H54 (cell line): ENCODE measurements around the gene SMARCA4.

Experiments used
- DNase-seq: peaks from one replicate; pipeline ENCODE4 v3.0.0; 2011; ENCODE audit warnings: low spot score, mixed read lengths; ENCODE audit not compliant: insufficient read length
- FAIRE-seq: peaks from 3 replicates; lab custom pipeline; 2011; peaks lifted over from hg19 to GRCh38; lab: Jason Lieb, UNC
- POLR2A ChIP-seq: IDR thresholded peaks from 2 replicates; pipeline ENCODE4 v1.6.1; 2011; ENCODE audit warnings: low read depth, mild to moderate bottlenecking, low read length

The SMARCA4 gene

DNA sequence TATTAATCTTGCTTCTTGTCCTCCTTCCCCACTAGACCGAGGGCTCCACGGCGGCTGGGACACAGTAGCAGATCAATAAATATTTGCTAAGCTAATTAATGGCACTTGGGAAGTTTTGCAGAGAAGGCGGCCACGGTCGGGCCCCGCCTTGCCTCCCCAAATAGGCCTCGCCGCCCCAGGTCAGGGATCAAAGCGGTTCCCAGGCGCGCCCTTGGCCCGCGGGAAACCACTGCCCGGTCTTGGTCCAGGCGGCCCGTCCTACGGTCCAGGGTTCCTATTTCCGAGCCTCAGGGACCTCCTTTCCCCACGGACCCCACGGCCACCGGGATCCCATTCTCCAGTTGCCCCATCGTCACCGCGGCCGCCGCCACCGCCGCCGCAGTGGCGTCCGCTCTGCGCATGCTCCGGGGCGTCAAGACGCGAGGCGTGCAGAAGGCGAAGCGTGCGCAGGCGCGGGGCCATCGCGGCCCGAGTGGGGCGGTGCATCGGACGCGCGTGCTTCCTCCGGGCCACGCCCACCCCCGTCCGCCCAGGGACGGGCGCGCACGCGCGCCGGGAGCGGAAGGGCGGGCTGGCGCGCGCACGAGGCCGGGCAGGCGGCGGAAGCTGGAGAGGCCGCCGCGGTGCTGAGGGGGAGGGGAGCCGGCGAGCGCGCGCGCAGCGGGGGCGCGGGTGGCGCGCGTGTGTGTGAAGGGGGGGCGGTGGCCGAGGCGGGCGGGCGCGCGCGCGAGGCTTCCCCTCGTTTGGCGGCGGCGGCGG lies at the start of gene SMARCA4:
SMARCA4 (plus strand) TSS at position 717 of the 759 bp plus-strand sequence. CDS start 23,122 bp downstream, outside the sequence.
- TF ChIP-seq POLR2A, result peak; percentile 92
- peak; percentile 97 for DNase-seq
- FAIRE-seq, result no peak

- DNase-seq, result no peak
- no peak for FAIRE-seq
- TF ChIP-seq POLR2A, result no peak
Observed at GRCh38 chr19:10911579-10912363, 49.1 kb upstream of the SMARCA4 start.

- no peak for TF ChIP-seq POLR2A
- FAIRE-seq (no peak), DNase-seq (no peak)
Observed at GRCh38 chr19:10912619-10913018, 48.2 kb upstream of the SMARCA4 start.

DNA sequence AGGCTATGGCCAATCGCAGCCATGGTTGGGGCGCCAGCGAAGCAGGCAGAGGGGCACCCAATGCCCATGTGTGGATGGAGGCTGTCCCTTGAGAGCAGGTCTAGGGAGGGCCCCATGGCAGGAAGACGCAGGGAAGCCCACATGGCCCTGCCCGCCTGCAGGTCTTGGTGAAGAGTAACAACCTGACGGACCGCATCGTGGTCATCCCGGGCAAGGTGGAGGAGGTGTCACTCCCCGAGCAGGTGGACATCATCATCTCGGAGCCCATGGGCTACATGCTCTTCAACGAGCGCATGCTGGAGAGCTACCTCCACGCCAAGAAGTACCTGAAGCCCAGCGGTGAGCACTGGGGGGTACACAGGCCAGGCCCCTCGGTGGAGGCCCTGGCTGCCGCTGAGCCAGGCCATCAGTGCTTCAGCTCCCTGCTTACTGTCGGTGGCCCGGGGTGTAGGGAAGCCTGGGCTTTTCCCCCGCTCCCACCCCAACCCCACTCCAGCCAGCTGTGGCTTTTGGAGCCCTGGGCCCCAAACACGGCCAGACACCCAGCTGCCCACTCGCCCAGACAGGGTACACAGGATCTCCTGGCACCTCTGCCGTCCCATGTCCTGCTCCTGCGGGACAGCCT lies 47.0 kb upstream of the SMARCA4 start:
- DNase-seq (no peak), FAIRE-seq (no peak)
- no peak for TF ChIP-seq POLR2A

DNA sequence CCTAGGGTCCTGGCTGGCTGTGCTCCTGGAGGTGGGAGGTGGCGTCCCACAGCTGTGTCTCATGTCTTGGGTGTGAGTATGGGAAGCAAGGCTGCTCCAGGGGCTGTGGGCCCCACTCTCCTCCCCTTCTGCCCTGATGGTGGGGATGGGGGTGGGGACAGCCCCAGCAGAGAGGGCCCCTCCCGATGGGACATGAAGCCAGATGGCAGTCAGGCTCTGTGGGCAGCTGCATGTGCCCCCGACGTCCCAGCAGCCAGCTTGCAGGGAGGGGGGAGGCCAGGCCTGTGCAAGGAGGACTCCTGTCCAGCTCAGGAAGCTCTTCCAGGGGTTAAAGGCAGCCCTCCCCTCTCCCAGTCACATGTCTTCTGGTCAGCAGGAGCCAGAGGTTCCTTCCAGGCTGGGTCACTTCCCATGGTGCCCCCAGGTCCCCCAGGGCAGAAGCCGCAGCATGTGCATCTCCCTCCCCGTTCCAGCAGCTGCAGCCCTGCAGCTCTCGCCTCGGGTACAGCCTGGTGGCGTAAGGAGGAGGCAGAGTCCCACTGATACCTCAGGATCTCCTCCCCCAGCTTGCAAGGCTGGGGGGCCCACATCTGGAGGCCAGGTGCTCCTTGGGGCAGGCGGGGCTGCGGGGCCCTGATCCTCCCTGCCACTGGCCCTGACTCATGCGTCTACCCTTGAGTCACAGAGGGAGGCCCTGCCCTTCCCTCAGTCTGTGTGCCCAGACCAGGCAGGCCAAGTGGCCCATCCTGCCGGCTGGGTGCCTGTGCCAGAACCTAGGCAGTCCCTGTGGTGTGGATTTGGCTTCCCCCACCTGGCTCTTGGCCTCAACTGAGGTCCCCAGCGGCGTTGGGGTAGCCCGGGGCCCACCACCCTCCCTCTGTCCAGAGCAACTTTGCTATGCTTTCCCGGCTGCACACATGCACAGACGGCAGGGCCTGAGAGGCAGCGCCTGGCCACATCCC lies 45.4 kb upstream of the SMARCA4 start:
- no peak for TF ChIP-seq POLR2A
- FAIRE-seq (peak; percentile 71), DNase-seq (peak; percentile 91)

- TF ChIP-seq POLR2A, result no peak
- FAIRE-seq (no peak), DNase-seq (no peak)
Observed at GRCh38 chr19:10916602-10917001, 44.2 kb upstream of the SMARCA4 start.

DNA sequence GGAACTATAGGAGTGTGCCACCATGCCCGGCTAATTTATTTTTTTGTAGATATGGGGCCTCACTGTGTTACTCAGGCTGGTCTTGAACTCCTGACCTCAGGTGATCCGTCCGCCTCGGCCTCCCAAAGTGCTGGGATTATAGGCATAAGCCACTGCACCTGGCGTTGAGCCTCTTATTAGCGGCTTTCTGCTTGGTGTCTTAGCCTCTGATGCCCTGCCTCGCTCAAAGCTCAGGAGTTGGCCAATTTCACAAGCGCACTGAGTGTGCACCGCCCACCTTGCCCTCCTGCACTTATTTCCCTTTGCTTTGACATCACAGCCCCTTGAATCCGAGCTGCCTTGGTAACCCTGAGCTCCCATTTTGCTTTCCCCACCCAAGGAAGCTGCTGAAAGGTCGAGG lies 42.5 kb upstream of the SMARCA4 start:
- TF ChIP-seq POLR2A, result no peak
- DNase-seq (no peak), FAIRE-seq (no peak)

DNA sequence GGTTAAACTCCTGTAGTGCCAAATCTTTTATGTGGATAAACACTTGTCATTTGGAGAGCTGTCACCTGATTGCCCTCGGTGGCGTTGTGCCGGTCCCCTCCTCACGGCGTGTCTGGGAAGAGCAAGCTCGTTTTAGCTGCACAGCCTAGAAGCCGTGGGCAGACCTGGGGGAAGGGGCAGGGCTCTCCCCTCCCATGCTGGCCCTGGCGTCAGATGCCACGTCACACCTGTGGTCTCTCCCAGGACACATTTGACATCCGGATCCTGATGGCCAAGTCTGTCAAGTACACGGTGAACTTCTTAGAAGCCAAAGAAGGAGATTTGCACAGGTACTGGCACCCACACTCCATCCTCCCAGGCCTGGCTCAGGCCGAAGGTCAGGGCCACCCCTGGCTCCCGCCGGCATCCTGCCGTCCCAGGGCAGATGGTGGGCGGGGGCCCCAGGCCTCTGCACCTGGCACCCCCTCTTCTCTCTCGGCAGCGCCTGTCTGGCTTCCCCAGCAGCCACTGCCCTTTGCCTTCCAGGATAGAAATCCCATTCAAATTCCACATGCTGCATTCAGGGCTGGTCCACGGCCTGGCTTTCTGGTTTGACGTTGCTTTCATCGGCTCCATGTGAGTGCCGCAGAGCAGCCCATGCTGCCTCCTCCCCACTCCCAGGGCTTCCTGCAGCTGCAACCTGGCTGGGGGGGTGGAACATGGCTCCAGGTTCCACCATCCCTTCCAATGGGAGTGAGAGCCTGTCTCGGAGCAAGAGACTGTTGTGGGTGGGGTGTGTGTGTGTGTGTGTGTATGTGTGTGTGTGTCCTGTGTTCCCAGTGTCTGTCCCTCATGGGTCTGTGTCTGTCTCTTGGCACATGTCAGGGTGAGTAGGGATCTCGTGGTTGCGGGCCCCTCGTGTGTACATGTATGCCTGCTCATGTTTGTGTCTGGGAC lies 41.2 kb upstream of the SMARCA4 start:
- FAIRE-seq (no peak), DNase-seq (no peak)

GRCh38 chr19:10920288-10920655 lies 40.6 kb upstream of the SMARCA4 start:
- no peak for TF ChIP-seq POLR2A
- FAIRE-seq, result no peak
- DNase-seq, result no peak

More for the DNA sequence above, 41.2 kb upstream of the SMARCA4 start:
- no peak for TF ChIP-seq POLR2A

DNA sequence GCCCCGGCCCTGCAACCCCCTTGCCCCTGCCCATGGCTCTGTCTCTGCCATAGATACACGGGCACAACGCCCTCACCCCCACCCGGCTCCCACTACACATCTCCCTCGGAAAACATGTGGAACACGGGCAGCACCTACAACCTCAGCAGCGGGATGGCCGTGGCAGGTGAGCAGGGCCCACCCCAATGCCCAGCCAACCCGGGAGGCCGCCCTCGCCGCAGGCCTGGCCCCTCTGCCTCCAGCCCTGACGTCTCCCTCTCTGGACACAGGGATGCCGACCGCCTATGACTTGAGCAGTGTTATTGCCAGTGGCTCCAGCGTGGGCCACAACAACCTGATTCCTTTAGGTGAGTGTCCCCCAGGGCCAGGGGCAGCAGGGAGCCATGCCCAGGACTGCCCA lies 40.0 kb upstream of the SMARCA4 start:
- DNase-seq, result no peak
- FAIRE-seq, result no peak
- TF ChIP-seq POLR2A, result no peak

DNA sequence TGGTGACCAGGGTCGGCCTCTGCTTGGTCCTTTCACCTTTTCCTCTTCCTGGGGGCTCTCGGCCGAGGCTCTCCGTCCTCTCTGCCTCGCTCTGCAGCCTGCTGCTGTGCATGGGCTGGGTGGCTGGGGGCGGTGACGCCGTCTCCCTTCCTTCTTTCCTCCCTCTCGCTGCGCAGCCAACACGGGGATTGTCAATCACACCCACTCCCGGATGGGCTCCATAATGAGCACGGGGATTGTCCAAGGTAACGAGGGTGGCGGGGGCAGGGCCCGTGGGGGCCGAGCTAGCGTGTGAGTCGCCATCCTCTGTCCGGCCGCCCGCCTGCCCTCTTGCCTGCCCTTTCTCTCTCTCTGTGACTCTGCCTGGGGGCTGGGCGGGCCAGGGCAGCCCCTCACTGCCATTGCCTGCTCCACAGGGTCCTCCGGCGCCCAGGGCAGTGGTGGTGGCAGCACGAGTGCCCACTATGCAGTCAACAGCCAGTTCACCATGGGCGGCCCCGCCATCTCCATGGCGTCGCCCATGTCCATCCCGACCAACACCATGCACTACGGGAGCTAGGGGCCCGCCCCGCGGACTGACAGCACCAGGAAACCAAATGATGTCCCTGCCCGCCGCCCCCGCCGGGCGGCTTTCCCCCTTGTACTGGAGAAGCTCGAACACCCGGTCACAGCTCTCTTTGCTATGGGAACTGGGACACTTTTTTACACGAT lies 39.5 kb upstream of the SMARCA4 start:
- no peak for FAIRE-seq
- no peak for DNase-seq
- no peak for TF ChIP-seq POLR2A
